Heart left ventricle (tissue), 16 donors: ENCODE results near the gene TNS3. TPM values are rescaled to one million over a fixed set of nuclear protein-coding genes. Genes with fewer than 3 reads are reported as not detected.
A peak's percentile ranks its signal among the peaks of the same experiment; 100 is the strongest.

ENCODE experiments used
- ATAC-seq, 4 donors: fragments of 200-7000 bp; cut with Tn5 transposase; one replicate each; pipeline ENCODE4 v1.9.1; 2020 to 2022; ENCODE audit warnings: moderate library complexity in 4 of 4, mild to moderate bottlenecking in 3 of 4, moderate number of reproducible peaks in 1 of 4
- DNase-seq, 5 donors: peaks; one replicate each; pipeline ENCODE4 v3.0.0-alpha.2; 2020
- H3K27ac ChIP-seq, 12 donors: fragments of 200-600 bp; sonication (generic) in 4 of 12; one replicate each; pipeline versions ENCODE4 v1.5.0 to v1.8.0; 2016 to 2022; ENCODE audit warnings: mild to moderate bottlenecking in 2 of 12
- H3K27me3 ChIP-seq, 9 donors: fragments of 200-600 bp; sonication (generic) in 2 of 9; one replicate each; pipeline versions ENCODE4 v1.5.1 to v1.8.0; 2016 to 2022; ENCODE audit warnings: mild to moderate bottlenecking in 3 of 9
- H3K36me3 ChIP-seq, 9 donors: fragments of 200-600 bp; sonication (generic) in 2 of 9; one replicate each; pipeline versions ENCODE4 v1.5.0 to v1.8.0; 2018 to 2022; ENCODE audit warnings: mild to moderate bottlenecking in 2 of 9
- H3K4me1 ChIP-seq, 12 donors: fragments of 200-600 bp; sonication (generic) in 4 of 12; one replicate each; pipeline versions ENCODE4 v1.5.0 to v1.8.0; 2016 to 2022; ENCODE audit warnings: mild to moderate bottlenecking in 3 of 12
- H3K4me3 ChIP-seq, 12 donors: fragments of 200-600 bp; sonication (generic) in 4 of 12; one replicate each; pipeline versions ENCODE4 v1.5.0 to v1.8.0; 2017 to 2022; ENCODE audit warnings: mild to moderate bottlenecking in 9 of 12, moderate library complexity in 4 of 12
- H3K9me3 ChIP-seq, 12 donors: fragments of 200-600 bp; sonication (generic) in 4 of 12; one replicate each; pipeline versions ENCODE4 v1.5.0 to v1.8.0; 2016 to 2022; ENCODE audit warnings: mild to moderate bottlenecking in 1 of 12
- POLR2A ChIP-seq, 2 donors: fragments of 450-650 bp; IDR thresholded peaks; one replicate each; pipeline ENCODE4 v1.6.1; 2017; ENCODE audit warnings: antibody characterized with exemption in 2 of 2, mild to moderate bottlenecking in 2 of 2, moderate library complexity in 2 of 2
- WGBS, 4 donors: extraction: QIAGEN DNeasy Blood & Tissue Kit in 2 of 4; methylation state at CpG; one replicate each; pipeline versions ENCODE4 v1.1.5 to v1.1.7; 2013 to 2018; 5-methylcytosine and 5-hydroxymethylcytosine counted together
- intact Hi-C, 10 donors: fragments of 100-400 bp; cut with DNase I; formaldehyde crosslinking; loops; one replicate each; pipeline versions ENCODE4 v1.11.1 to v1.14.2; 2022
- polyA plus RNA-seq, 2 donors: library from polyadenylated mRNA; stranded (reverse); fragments of 200-250 nt; gene quantifications; one replicate each; pipeline ENCODE4 v1.2.3, GENCODE V29; 2013
- total RNA-seq, 9 donors: library from RNA; depleted of rRNA in 2 of 9; stranded (reverse); fragments of >200 nt in 2 of 9; fragmentation: NEBNext Ultra II Directional in 3 of 9; extraction: Animal tissue kit (Norgen Biotek cat#: 25700) in 3 of 9; gene quantifications; one replicate each; pipeline versions ENCODE4 v1.1.0 to v1.2.4, GENCODE V29; 2016 to 2023
- TF ChIP-seq, protein P1 (sequence below), 12 donors: fragments of 200-600 bp; sonication (generic) in 4 of 12; IDR thresholded peaks; one replicate each; pipeline versions ENCODE4 v1.5.0 to v1.8.0; 2018 to 2022; ENCODE audit warnings: antibody characterized with exemption in 12 of 12, mild to moderate bottlenecking in 5 of 12
- donor health status: ischemic (EF 13 %, LVEDD 7.1; RV severe dilation, severe dysfunction).
- donor health status: healthy with polysubstance abuse.
- donor health status: DM: no; HTN: yes; CAD: no.
- donor health status: DM: no; HTN: no; CAD: no.
- donor health status: ischemic (EF 25% LVEDD 6.9; RV normal size, moderate dysfunction).
- donor health status: ischemic (EF 25% LVEDD 5.7; RV mildly dilated, moderate dysfunction).
- donor health status: healthy.
- donor health status: DM: yes; HTN: yes; CAD: no.
- donor health status: ischemic (EF 35%, LVEDD 5.7; RV mildly dilated, moderate dysfunction).
- donor health status: nonischemic (EF 11% LVEDD 7.7; RV severe dilation, severe dysfunction).
- donor health status: DM: yes; HTN: yes; CAD: no.
- donor health status: PGD.
- donor health status: ischemic (EF 29% LVEDD 5.4; RV normal size, mild dysfunction).
- donor health status: nonischemic (EF 23%, LVEDD 6.1; RV moderate dilation, normal function).

TNS3 gene
- total and polyA plus RNA-seq, 11 donors = 10.1 to 116 (median 32.7) TPM

GRCh38 chr7:47428052-47428767 is 153.7 kb downstream of the TNS3 start:
- intact Hi-C loops = no loop called here
- no peak for DNase-seq
- H3K27ac ChIP-seq = no peak overlapping the region
- peak in 2 of 4 donors; percentile 13 to 29 for ATAC-seq
- no peaks in the 10 kb centered on the region for H3K9me3 ChIP-seq
- TF ChIP-seq, protein P1, sequence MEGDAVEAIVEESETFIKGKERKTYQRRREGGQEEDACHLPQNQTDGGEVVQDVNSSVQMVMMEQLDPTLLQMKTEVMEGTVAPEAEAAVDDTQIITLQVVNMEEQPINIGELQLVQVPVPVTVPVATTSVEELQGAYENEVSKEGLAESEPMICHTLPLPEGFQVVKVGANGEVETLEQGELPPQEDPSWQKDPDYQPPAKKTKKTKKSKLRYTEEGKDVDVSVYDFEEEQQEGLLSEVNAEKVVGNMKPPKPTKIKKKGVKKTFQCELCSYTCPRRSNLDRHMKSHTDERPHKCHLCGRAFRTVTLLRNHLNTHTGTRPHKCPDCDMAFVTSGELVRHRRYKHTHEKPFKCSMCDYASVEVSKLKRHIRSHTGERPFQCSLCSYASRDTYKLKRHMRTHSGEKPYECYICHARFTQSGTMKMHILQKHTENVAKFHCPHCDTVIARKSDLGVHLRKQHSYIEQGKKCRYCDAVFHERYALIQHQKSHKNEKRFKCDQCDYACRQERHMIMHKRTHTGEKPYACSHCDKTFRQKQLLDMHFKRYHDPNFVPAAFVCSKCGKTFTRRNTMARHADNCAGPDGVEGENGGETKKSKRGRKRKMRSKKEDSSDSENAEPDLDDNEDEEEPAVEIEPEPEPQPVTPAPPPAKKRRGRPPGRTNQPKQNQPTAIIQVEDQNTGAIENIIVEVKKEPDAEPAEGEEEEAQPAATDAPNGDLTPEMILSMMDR (IDR thresholded peaks at IDR 0.05) = no peak
- TF ChIP-seq POLR2A (IDR thresholded peaks at IDR 0.05) = no peak
- H3K4me1 ChIP-seq = peaks cover 0 to 16% (median 2%) of the 10 kb centered on the region in 12 donors
- no peak overlapping the region for H3K4me3 ChIP-seq
- WGBS, 4 donors = 71 to 80% (median 74%) methylated on average over 12 of the region's 12 CpGs
- H3K36me3 ChIP-seq = peaks cover 0 to 72% (median 22%) of the 10 kb centered on the region in 9 donors
- no peaks in the 10 kb centered on the region for H3K27me3 ChIP-seq

GRCh38 chr7:47427051-47427643 is 154.8 kb downstream of the TNS3 start:
- intact Hi-C loops = no loop called here
- Histone ChIP-seq H3K27ac (no peak overlapping the region), H3K9me3 (no peaks in the 10 kb centered on the region), H3K36me3 (peaks cover 0 to 74% (median 22%) of the 10 kb centered on the region in 9 donors), H3K27me3 (no peaks in the 10 kb centered on the region), H3K4me3 (no peak overlapping the region), H3K4me1 (peaks cover 0 to 16% (median 5%) of the 10 kb centered on the region in 12 donors)
- peak in 2 of 4 donors; percentile 38 to 39 for ATAC-seq
- WGBS, 4 donors = 63 to 78% (median 66%) methylated on average over 6 of the region's 6 CpGs
- DNase-seq = no peak
- TF ChIP-seq, protein P1 (IDR thresholded peaks at IDR 0.05) = no peak

GRCh38 chr7:47424523-47424922 is 157.4 kb downstream of the TNS3 start:
- DNase-seq (no peak), ATAC-seq (no peak)
- intact Hi-C loops = no loop called here
- Histone ChIP-seq H3K9me3 (no peaks in the 10 kb centered on the region), H3K4me3 (no peak overlapping the region), H3K27me3 (no peaks in the 10 kb centered on the region), H3K27ac (no peak overlapping the region), H3K4me1 (peaks cover 0 to 16% (median 5%) of the 10 kb centered on the region in 12 donors), H3K36me3 (peaks cover 0 to 81% (median 36%) of the 10 kb centered on the region in 9 donors)
- 74 to 90% (median 89%) methylated on average over 1 to 4 of the region's 4 CpGs for WGBS, 4 donors
- TF ChIP-seq POLR2A (IDR thresholded peaks at IDR 0.05) = no peak
- TF ChIP-seq, protein P1 (IDR thresholded peaks at IDR 0.05) = no peak

DNA sequence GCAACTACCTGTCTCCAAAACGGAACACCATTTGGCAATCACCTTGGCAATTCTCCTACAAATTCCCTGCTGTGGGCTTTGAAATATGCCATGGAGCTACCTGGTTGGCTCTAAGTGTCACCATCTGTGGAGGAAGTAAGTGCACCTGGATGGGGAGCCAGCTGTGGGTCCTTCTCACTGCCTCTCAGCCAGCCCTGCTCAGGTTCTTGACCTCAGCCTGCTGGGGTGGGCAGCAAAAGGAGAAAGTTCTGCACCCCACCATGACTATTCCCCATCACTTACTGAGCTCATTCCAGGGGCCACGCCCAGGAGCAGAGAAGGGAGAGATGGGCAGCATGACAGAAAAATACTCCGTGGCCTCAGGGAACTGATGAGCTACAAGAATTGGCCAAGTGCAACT is 158.7 kb downstream of the TNS3 start:
- Histone ChIP-seq H3K9me3 (no peaks in the 10 kb centered on the region), H3K27me3 (no peaks in the 10 kb centered on the region), H3K4me3 (no peak overlapping the region), H3K36me3 (peaks cover 0 to 89% (median 36%) of the 10 kb centered on the region in 9 donors), H3K27ac (no peak overlapping the region), H3K4me1 (peaks cover 0 to 11% (median 2%) of the 10 kb centered on the region in 12 donors)
- TF ChIP-seq POLR2A (IDR thresholded peaks at IDR 0.05) = no peak
- TF ChIP-seq, protein P1 (IDR thresholded peaks at IDR 0.05) = no peak
- intact Hi-C loops = no loop called here
- ATAC-seq (no peak), DNase-seq (no peak)
- WGBS, 4 donors = 90 to 100% (median 96%) methylated on average over 3 of the region's 3 CpGs
